Caco-2 (cell line): ENCODE data around the gene NRCAM. TPM values are rescaled to one million over a fixed set of nuclear protein-coding genes. Genes with fewer than 3 reads are reported as not detected.

Source experiments
- BruUV-seq: library from RNA; stranded (reverse); fragments of 400-500 nt; replicated peaks from 2 replicates; lab custom pipeline; 2021; lab: Mats Ljungman, UMichigan
- CTCF ChIA-PET: fragments of 300-600 bp; sonication (Branson Sonifier 250); formaldehyde crosslinking; loops from one replicate; lab custom pipeline; 2022; ENCODE audit warnings: antibody characterized with exemption; lab: Charles Lee
- POLR2A ChIA-PET: fragments of 300-600 bp; sonication (Branson Sonifier 250); formaldehyde crosslinking; loops from one replicate; lab custom pipeline; 2022; ENCODE audit warnings: antibody characterized with exemption; lab: Charles Lee
- DNase-seq, 2 experiments: peaks; one replicate each; pipeline versions ENCODE4 v3.0.0 to v3.0.0-alpha.2; 2020 to 2022
- H3K27me3 ChIP-seq: replicated peaks from 2 replicates; pipeline ENCODE4 v1.6.0; 2011; ENCODE audit warnings: low read length; ENCODE audit not compliant: control insufficient read depth, insufficient read depth
- H3K36me3 ChIP-seq: 2 replicates; pipeline ENCODE4 v1.5.1; 2011; ENCODE audit warnings: low read length; ENCODE audit not compliant: control insufficient read depth, insufficient read depth
- H3K4me1 ChIP-seq: fragments of 250-450 bp; sonication (Bioruptor Pico); 2 replicates; pipeline ENCODE4 v1.5.1; 2020; ENCODE audit warnings: mild to moderate bottlenecking
- H3K4me3 ChIP-seq: 2 replicates; pipeline ENCODE4 v1.5.1; 2011; ENCODE audit warnings: low read depth, mild to moderate bottlenecking, control low read depth, low read length
- H3K9me3 ChIP-seq: fragments of 250-450 bp; sonication (Bioruptor Pico); 2 replicates; pipeline ENCODE4 v1.5.1; 2020; ENCODE audit warnings: mild to moderate bottlenecking, moderate library complexity
- H3K27ac Mint-ChIP-seq: one replicate; pipeline ENCODE4 v1.8.0; 2022; ENCODE audit warnings: mixed read lengths; ENCODE audit not compliant: unreplicated experiment
- H3K27me3 Mint-ChIP-seq: one replicate; pipeline ENCODE4 v1.8.0; 2022; ENCODE audit warnings: mixed read lengths; ENCODE audit not compliant: insufficient read depth, unreplicated experiment
- H3K36me3 Mint-ChIP-seq: one replicate; pipeline ENCODE4 v1.8.0; 2022; ENCODE audit warnings: mild to moderate bottlenecking, mixed read lengths; ENCODE audit not compliant: insufficient read depth, unreplicated experiment
- H3K4me1 Mint-ChIP-seq: one replicate; pipeline ENCODE4 v1.8.0; 2022; ENCODE audit warnings: low read depth, mixed read lengths; ENCODE audit not compliant: unreplicated experiment
- H3K4me3 Mint-ChIP-seq: one replicate; pipeline ENCODE4 v1.8.0; 2022; ENCODE audit warnings: mild to moderate bottlenecking, moderate library complexity, mixed read lengths; ENCODE audit not compliant: unreplicated experiment
- H3K9me3 Mint-ChIP-seq: one replicate; pipeline ENCODE4 v1.8.0; 2022; ENCODE audit warnings: mixed read lengths; ENCODE audit not compliant: unreplicated experiment
- intact Hi-C: fragments of 100-400 bp; cut with micrococcal nuclease; formaldehyde crosslinking; loops from one replicate; pipeline ENCODE4 v1.10.0; 2022; ENCODE audit not compliant: unreplicated experiment
- total RNA-seq: library from RNA; stranded (reverse); gene quantifications from 2 replicates; pipeline ENCODE4 v1.2.3, GENCODE V29; 2022
- TF ChIP-seq, protein P1 (sequence below), 2 experiments: fragments of 200-600 bp in 1 of 2; IDR thresholded peaks; 1 replicate in 1 of 2; 2 replicates in 1 of 2; pipeline versions ENCODE4 v1.5.1 to v1.8.0; 2011 to 2022; ENCODE audit warnings: antibody characterized with exemption in 1 of 2, control low read depth in 1 of 2, inconsistent platforms in 1 of 2, low read depth in 1 of 2, low read length in 1 of 2, mild to moderate bottlenecking in 1 of 2, moderate library complexity in 1 of 2; ENCODE audit not compliant: insufficient read depth in 1 of 2, severe bottlenecking in 1 of 2, unreplicated experiment in 1 of 2

Gene NRCAM
- total RNA-seq, 1 experiment from 2014 or later: 96.2 TPM

- intact Hi-C loops: no loop called here
Observed at GRCh38 chr7:108479751-108480150, 23.5 kb upstream of the NRCAM start.

DNA sequence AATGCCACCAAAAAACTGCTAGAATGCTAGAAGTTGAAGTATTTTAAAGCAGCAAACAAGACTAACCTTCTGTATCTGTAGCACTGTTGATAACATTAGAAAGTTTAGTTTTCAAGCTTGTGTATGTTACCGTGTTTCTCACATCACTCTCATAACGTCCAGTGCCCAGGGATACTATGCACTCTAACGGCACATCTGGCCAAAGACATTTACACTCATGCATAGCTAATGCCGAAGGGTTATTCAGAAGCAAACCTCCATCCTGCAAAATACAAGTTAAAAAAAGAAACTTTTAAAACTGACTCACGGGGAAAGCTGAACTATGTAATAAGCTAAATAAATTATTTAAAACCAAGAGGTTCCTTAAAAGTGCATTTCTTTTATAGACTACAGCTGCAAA, 22.9 kb upstream of the NRCAM start:
- Mint-ChIP-seq H3K4me3 (no peak overlapping the region), H3K36me3 (no peaks in the 10 kb centered on the region), H3K27ac (no peak overlapping the region), H3K4me1 (no peaks in the 10 kb centered on the region), H3K9me3 (no peaks in the 10 kb centered on the region), H3K27me3 (no peaks in the 10 kb centered on the region)
- no peaks in the 10 kb centered on the region; the same call in 1 of the 2 replicates for H3K36me3 ChIP-seq
- no peaks in the 10 kb centered on the region for H3K27me3 ChIP-seq
- TF ChIP-seq, protein P1, sequence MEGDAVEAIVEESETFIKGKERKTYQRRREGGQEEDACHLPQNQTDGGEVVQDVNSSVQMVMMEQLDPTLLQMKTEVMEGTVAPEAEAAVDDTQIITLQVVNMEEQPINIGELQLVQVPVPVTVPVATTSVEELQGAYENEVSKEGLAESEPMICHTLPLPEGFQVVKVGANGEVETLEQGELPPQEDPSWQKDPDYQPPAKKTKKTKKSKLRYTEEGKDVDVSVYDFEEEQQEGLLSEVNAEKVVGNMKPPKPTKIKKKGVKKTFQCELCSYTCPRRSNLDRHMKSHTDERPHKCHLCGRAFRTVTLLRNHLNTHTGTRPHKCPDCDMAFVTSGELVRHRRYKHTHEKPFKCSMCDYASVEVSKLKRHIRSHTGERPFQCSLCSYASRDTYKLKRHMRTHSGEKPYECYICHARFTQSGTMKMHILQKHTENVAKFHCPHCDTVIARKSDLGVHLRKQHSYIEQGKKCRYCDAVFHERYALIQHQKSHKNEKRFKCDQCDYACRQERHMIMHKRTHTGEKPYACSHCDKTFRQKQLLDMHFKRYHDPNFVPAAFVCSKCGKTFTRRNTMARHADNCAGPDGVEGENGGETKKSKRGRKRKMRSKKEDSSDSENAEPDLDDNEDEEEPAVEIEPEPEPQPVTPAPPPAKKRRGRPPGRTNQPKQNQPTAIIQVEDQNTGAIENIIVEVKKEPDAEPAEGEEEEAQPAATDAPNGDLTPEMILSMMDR (IDR thresholded peaks at IDR 0.05; ENCODE audit: insufficient read depth in 1 of 2, low read depth in 1 of 2, low read length in 1 of 2, severe bottlenecking in 1 of 2, unreplicated experiment in 1 of 2): no peak
- intact Hi-C loops: no loop called here
- ChIA-PET CTCF (no interaction called here), POLR2A (interaction anchor here (0.6 kb wide), 1 partner anchor 308 kb away, joined by 4 read pairs; no protein-coding TSS in a partner anchor)
- H3K4me3 ChIP-seq: no peak overlapping the region
- no peaks in the 10 kb centered on the region for H3K9me3 ChIP-seq
- no peak for DNase-seq
- BruUV-seq: no TSS peak
- no peaks in the 10 kb centered on the region for H3K4me1 ChIP-seq

More at GRCh38 chr7:108479751-108480150, 23.5 kb upstream of the NRCAM start:
- TF ChIP-seq, protein P1 (IDR thresholded peaks at IDR 0.05; ENCODE audit: insufficient read depth in 1 of 2, low read depth in 1 of 2, low read length in 1 of 2, severe bottlenecking in 1 of 2, unreplicated experiment in 1 of 2): no peak
- no peaks in the 10 kb centered on the region for H3K27me3 ChIP-seq
- CTCF ChIA-PET: no interaction called here
- no peak overlapping the region for H3K4me3 ChIP-seq
- no TSS peak for BruUV-seq
- Mint-ChIP-seq H3K27ac (no peak overlapping the region), H3K4me3 (no peak overlapping the region), H3K27me3 (no peaks in the 10 kb centered on the region), H3K4me1 (no peaks in the 10 kb centered on the region), H3K9me3 (no peaks in the 10 kb centered on the region), H3K36me3 (no peaks in the 10 kb centered on the region)
- DNase-seq: no peak
- POLR2A ChIA-PET: no interaction called here
- no peaks in the 10 kb centered on the region for H3K4me1 ChIP-seq
- no peaks in the 10 kb centered on the region; the same call in 1 of the 2 replicates for H3K36me3 ChIP-seq
- no peaks in the 10 kb centered on the region for H3K9me3 ChIP-seq

DNA sequence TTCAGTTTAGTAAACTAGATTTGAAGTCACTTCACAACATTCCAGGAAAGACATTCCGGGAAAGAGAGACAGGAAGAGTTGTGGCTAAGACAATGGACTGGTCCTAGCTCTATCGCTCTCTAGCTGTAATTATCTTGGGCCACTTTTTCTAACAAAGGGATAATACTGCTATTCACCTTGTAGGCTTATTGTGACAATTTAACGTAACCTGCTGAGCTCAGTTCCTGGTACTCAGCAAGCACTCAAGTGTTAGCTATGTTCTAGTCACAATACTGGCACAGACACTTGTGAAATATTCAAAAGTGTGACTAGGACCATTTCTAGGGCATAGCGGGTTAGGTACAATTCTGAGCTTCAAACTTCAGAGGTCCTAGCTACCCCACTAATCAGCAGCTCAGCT, 12.0 kb upstream of the NRCAM start:
- H3K27me3 ChIP-seq: no peaks in the 10 kb centered on the region
- H3K36me3 ChIP-seq: no peaks in the 10 kb centered on the region
- DNase-seq: no peak
- peaks cover 5% of the 10 kb centered on the region for H3K36me3 Mint-ChIP-seq
- no peaks in the 10 kb centered on the region for H3K4me1 ChIP-seq
- H3K27me3 Mint-ChIP-seq: no peaks in the 10 kb centered on the region
- intact Hi-C loops: no loop called here
- no peak overlapping the region for H3K4me3 ChIP-seq
- no peaks in the 10 kb centered on the region for H3K9me3 Mint-ChIP-seq
- TF ChIP-seq, protein P1 (IDR thresholded peaks at IDR 0.05; ENCODE audit: insufficient read depth in 1 of 2, low read depth in 1 of 2, low read length in 1 of 2, severe bottlenecking in 1 of 2, unreplicated experiment in 1 of 2): no peak
- BruUV-seq: no TSS peak
- no peaks in the 10 kb centered on the region for H3K9me3 ChIP-seq
- ChIA-PET POLR2A (no interaction called here), CTCF (interaction anchor here (0.6 to 1.2 kb wide), 2 partner anchors 14 to 818 kb away, joined by 4 read pairs; no protein-coding TSS in a partner anchor)
- no peak overlapping the region for H3K4me3 Mint-ChIP-seq
- H3K27ac Mint-ChIP-seq: no peak overlapping the region
- no peaks in the 10 kb centered on the region for H3K4me1 Mint-ChIP-seq
